Fibroblast of villous mesenchyme (primary cell): Measurements from ENCODE around the gene HDAC9. TPM values are rescaled to one million over a fixed set of nuclear protein-coding genes. Genes with fewer than 3 reads are reported as not detected.

ENCODE experiments used
- DNase-seq: peaks from one replicate; pipeline ENCODE4 v3.0.0-alpha.2; 2010; ENCODE audit warnings: low read depth
- H3K4me3 ChIP-seq: 2 replicates; pipeline ENCODE4 v1.5.1; 2011; ENCODE audit warnings: low read depth, mild to moderate bottlenecking, low read length
- total RNA-seq: library from RNA; depleted of rRNA; stranded (reverse); fragments of >200 nt; gene quantifications from 2 replicates; pipeline ENCODE4 v1.2.3, GENCODE V29; 2012
- TF ChIP-seq, protein P1 (sequence below): IDR thresholded peaks from 2 replicates; pipeline ENCODE4 v1.5.1; 2012; ENCODE audit warnings: low read depth, mild to moderate bottlenecking, low read length; ENCODE audit not compliant: insufficient read depth

The HDAC9 gene
- total RNA-seq, 1 donor: 16.8 TPM

DNA sequence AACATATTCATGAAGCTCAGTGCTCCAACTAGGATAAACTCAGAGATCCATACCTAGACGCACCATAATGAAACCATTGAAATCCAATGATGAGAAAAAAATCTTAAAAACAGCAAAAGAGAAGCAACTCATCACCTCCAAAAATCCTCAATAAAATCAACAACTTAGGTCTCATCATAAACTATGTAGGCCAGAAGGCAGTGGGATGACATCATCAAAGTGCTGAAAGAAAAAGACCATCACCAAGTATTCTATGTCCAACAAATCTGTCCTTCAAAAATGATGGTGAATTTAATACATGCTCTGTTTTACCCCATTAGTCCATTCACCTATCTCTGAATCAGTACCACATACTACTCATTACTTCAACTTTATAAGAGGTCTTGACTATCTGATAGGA is 304.4 kb downstream of the HDAC9 start:
- no peak for DNase-seq
- TF ChIP-seq, protein P1, sequence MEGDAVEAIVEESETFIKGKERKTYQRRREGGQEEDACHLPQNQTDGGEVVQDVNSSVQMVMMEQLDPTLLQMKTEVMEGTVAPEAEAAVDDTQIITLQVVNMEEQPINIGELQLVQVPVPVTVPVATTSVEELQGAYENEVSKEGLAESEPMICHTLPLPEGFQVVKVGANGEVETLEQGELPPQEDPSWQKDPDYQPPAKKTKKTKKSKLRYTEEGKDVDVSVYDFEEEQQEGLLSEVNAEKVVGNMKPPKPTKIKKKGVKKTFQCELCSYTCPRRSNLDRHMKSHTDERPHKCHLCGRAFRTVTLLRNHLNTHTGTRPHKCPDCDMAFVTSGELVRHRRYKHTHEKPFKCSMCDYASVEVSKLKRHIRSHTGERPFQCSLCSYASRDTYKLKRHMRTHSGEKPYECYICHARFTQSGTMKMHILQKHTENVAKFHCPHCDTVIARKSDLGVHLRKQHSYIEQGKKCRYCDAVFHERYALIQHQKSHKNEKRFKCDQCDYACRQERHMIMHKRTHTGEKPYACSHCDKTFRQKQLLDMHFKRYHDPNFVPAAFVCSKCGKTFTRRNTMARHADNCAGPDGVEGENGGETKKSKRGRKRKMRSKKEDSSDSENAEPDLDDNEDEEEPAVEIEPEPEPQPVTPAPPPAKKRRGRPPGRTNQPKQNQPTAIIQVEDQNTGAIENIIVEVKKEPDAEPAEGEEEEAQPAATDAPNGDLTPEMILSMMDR: no peak
- H3K4me3 ChIP-seq: no peak overlapping the region

DNA sequence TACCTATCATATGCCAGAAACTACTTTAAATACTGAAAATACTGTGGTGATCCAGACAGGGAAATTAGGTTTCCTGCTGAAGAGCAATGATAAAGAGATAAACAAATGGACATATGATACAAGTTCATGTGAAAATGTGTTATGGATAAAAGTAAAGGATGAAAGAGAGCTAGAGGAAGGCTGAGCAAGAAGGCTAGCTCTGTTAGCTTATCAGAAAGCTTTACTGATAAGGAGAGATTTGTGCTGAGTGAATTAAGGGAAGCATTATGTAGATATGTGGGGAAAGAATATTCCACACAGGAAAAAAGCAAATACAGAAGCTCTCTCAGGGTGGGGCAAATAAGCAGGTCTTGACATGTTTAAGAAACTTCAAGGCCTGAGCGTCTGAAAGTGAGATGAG is 308.4 kb downstream of the HDAC9 start:
- no peak for DNase-seq
- no peak overlapping the region for H3K4me3 ChIP-seq
- TF ChIP-seq, protein P1: no peak

DNA sequence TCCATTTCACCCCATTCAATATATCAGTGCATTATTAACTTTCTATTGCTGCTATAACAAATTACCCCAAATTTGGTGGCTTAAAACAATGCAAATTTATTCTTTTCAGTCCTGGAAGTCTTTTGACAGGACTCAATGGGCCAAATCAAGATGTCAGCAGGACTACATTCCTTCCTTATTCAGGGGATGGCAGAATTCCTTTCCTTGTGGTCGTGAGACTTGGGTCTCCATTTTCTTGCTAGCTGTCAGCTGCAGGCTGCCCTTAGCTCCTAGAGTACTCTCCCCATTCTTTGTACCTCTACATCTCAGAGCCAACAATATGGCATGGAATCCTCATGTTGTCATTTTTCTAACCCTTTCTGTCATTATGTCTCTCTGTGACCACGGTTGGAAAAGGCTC is 310.6 kb downstream of the HDAC9 start:
- TF ChIP-seq, protein P1: no peak
- no peak for DNase-seq
- H3K4me3 ChIP-seq: no peak overlapping the region

DNA sequence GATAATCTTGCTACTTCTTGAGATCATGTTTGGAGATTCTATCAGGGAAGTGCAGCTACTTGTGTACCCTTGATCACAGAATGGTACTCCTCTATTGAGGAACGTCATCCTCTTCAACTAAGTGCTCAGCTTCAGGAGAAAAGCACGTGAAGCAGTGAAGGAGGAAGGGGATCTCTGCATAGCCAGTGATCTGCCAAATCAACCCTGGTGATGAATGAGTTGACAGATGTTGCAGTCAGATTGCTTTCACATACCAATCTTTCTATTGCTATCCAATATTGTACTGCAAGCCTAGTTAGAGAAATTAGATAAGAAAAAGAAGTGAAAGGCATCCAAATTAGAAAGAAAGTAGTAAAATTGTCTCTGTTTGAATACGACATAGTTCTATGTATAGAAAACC is 312.5 kb downstream of the HDAC9 start:
- TF ChIP-seq, protein P1: no peak
- no peak overlapping the region for H3K4me3 ChIP-seq
- DNase-seq: no peak

DNA sequence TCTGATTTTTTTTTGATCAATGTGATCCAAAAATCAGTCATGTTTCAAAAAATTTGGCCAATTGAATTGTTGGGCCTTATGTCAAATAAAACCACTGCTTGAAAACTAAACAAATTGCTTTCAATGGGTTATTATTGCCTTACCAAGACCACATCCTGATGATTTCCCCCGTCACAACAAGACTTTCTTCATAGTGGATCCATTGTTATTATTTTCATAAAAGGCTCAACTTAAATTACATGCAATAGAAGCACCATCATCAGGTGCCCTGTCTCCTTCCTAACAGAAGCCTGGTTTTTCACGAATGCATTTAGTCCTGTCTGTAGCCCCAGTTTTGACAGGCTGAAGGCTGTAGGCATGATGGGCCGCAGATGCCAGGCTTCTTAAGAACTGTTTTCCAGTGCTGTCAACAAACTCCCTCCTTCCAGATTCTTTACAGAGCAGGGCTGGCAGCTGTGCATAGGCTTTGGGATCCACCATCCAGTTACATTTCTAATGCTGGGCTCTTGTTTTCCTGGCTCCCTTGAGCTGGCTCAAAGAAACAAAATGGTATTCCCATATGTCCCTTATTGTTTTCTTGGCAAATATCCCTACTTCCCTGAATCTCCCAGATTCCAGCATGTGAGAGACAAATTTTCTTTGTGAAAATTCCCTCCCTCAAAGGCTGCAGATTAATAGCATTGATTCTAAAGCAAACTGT is 319.9 kb downstream of the HDAC9 start:
- no peak for DNase-seq
- TF ChIP-seq, protein P1: no peak
- H3K4me3 ChIP-seq: no peak overlapping the region

DNA sequence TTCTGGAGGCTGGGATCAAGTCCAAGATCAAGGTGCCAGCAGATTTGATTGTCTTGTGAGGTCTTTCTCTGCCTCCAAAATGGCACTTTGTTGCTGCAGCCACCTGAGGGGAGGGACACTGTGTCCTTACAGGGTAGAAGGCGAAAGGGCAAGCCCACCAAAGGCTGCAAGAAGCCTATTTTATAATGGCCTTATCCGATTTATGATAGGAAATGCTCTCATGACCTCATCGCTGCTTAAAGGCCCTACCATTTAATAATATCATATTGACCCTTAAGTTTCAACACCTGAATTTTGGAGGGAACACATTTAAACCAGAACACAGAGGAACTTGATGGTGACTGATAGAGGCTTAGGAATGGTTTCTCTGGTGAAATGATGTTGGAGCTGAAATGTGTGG is 325.4 kb downstream of the HDAC9 start:
- no peak for DNase-seq
- no peak overlapping the region for H3K4me3 ChIP-seq
- TF ChIP-seq, protein P1: no peak

DNA sequence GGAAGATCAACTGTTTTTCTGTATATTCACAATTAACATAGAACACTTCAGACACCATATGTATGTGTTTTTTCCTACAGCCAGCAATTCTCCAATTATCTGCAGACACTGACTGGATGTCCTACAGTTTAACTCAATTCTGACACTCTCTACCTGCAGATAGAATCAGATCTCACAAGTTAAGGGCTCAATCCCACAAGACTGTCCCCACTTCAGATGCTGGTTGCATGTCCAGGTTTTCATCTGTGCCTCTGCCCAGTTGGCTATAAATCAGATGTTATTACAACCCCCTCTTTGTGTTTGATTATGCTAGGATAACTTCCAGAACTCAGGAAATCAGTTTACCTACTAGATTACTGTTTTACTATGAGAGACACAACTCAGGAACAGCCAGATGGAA is 326.0 kb downstream of the HDAC9 start:
- no peak overlapping the region for H3K4me3 ChIP-seq
- no peak for DNase-seq

More for the DNA sequence above, 326.0 kb downstream of the HDAC9 start:
- TF ChIP-seq, protein P1: no peak
